KOPT-K1 (cell line): ENCODE results near the gene BCO1.

ENCODE experiments used
- H3K27ac ChIP-seq: fragments of 200-600 bp; sonication (generic); 2 replicates; pipeline ENCODE4 v1.5.1; 2016; ENCODE audit warnings: antibody characterized with exemption, mild to moderate bottlenecking, low read depth, low read length; ENCODE audit not compliant: poor library complexity, severe bottlenecking
- H3K36me3 ChIP-seq: fragments of 200-600 bp; sonication (generic); 2 replicates; pipeline ENCODE4 v1.5.1; 2017; ENCODE audit warnings: antibody characterized with exemption, mild to moderate bottlenecking, low read length, moderate library complexity; ENCODE audit not compliant: insufficient read depth
- H3K9me3 ChIP-seq: fragments of 200-600 bp; sonication (generic); 2 replicates; pipeline ENCODE4 v1.5.1; 2017; ENCODE audit warnings: antibody characterized with exemption, low read length, mild to moderate bottlenecking; ENCODE audit not compliant: insufficient read depth, poor library complexity, severe bottlenecking

The BCO1 gene

GRCh38 chr16:81314603-81315270, 76.2 kb downstream of the BCO1 start, which contains the start of gene GAN:
Gene GAN (plus strand): TSS chr16:81314962. CDS start chr16:81315114, 152 bp downstream.
- Histone ChIP-seq H3K9me3 (no peaks in the 10 kb centered on the region), H3K36me3 (no peaks in the 10 kb centered on the region), H3K27ac (peak within 1 kb of the TSS; percentile 64)

- peak overlapping the region; percentile 64 for H3K27ac ChIP-seq
- H3K36me3 ChIP-seq, result no peaks in the 10 kb centered on the region
- H3K9me3 ChIP-seq, result no peaks in the 10 kb centered on the region
These were observed 77.0 kb downstream of the BCO1 start for GRCh38 chr16:81315271-81316175.

GRCh38 chr16:81316176-81316496, 77.6 kb downstream of the BCO1 start:
- Histone ChIP-seq H3K27ac (no peak overlapping the region), H3K36me3 (no peaks in the 10 kb centered on the region), H3K9me3 (no peaks in the 10 kb centered on the region)

GRCh38 chr16:81318711-81319110, 80.2 kb downstream of the BCO1 start:
- H3K9me3 ChIP-seq, result no peaks in the 10 kb centered on the region
- no peak overlapping the region for H3K27ac ChIP-seq
- no peaks in the 10 kb centered on the region for H3K36me3 ChIP-seq

- H3K36me3 ChIP-seq, result no peaks in the 10 kb centered on the region
- H3K27ac ChIP-seq, result no peak overlapping the region
- no peaks in the 10 kb centered on the region for H3K9me3 ChIP-seq
These were observed 80.9 kb downstream of the BCO1 start for GRCh38 chr16:81319221-81319912.

GRCh38 chr16:81321039-81321438, 82.5 kb downstream of the BCO1 start:
- Histone ChIP-seq H3K9me3 (no peaks in the 10 kb centered on the region), H3K36me3 (no peaks in the 10 kb centered on the region), H3K27ac (no peak overlapping the region)

GRCh38 chr16:81321536-81321935, 83.0 kb downstream of the BCO1 start:
- Histone ChIP-seq H3K36me3 (no peaks in the 10 kb centered on the region), H3K27ac (no peak overlapping the region), H3K9me3 (no peaks in the 10 kb centered on the region)

GRCh38 chr16:81324808-81325207, 86.3 kb downstream of the BCO1 start:
- Histone ChIP-seq H3K27ac (no peak overlapping the region), H3K9me3 (no peaks in the 10 kb centered on the region)

GRCh38 chr16:81327011-81327410, 88.5 kb downstream of the BCO1 start:
- H3K36me3 ChIP-seq, result no peaks in the 10 kb centered on the region
- no peak overlapping the region for H3K27ac ChIP-seq
- H3K9me3 ChIP-seq, result no peaks in the 10 kb centered on the region

More at GRCh38 chr16:81324808-81325207, 86.3 kb downstream of the BCO1 start:
- no peaks in the 10 kb centered on the region for H3K36me3 ChIP-seq

- H3K27ac ChIP-seq, result no peak overlapping the region
- no peaks in the 10 kb centered on the region for H3K9me3 ChIP-seq
- no peaks in the 10 kb centered on the region for H3K36me3 ChIP-seq
These were observed 89.1 kb downstream of the BCO1 start for GRCh38 chr16:81327447-81328196.

- no peaks in the 10 kb centered on the region for H3K9me3 ChIP-seq
- H3K36me3 ChIP-seq, result no peaks in the 10 kb centered on the region
- H3K27ac ChIP-seq, result no peak overlapping the region
These were observed 91.5 kb downstream of the BCO1 start for GRCh38 chr16:81329947-81330346.

- Histone ChIP-seq H3K36me3 (no peaks in the 10 kb centered on the region), H3K27ac (no peak overlapping the region), H3K9me3 (no peaks in the 10 kb centered on the region)
These were observed 94.9 kb downstream of the BCO1 start for GRCh38 chr16:81333356-81333755.

- H3K36me3 ChIP-seq, result no peaks in the 10 kb centered on the region
- no peaks in the 10 kb centered on the region for H3K9me3 ChIP-seq
- H3K27ac ChIP-seq, result no peak overlapping the region
These were observed 97.2 kb downstream of the BCO1 start for GRCh38 chr16:81335669-81336068.

GRCh38 chr16:81337097-81337496, 98.6 kb downstream of the BCO1 start:
- Histone ChIP-seq H3K9me3 (no peaks in the 10 kb centered on the region), H3K36me3 (no peaks in the 10 kb centered on the region), H3K27ac (no peak overlapping the region)
